HEK293 (cell line): ENCODE measurements around the gene NAT14.
A peak's percentile ranks its signal among the peaks of the same experiment; 100 is the strongest.

Source experiments
- BCL11A ChIP-seq: fragments of 450-650 bp; formaldehyde crosslinking; IDR thresholded peaks from 2 replicates; pipeline ENCODE4 v1.5.1; 2016; ENCODE audit warnings: low read depth, missing biosample characterization, missing genetic modification characterization
- KLF16 ChIP-seq: fragments of 450-650 bp; formaldehyde crosslinking; IDR thresholded peaks from 2 replicates; pipeline ENCODE4 v1.5.1; 2017; ENCODE audit warnings: missing biosample characterization, missing genetic modification characterization
- OVOL3 ChIP-seq: fragments of 450-650 bp; formaldehyde crosslinking; IDR thresholded peaks from 2 replicates; pipeline ENCODE4 v1.5.1; 2016; ENCODE audit warnings: missing biosample characterization, missing genetic modification characterization
- ZBTB48 ChIP-seq: fragments of 450-650 bp; formaldehyde crosslinking; IDR thresholded peaks from 2 replicates; pipeline ENCODE4 v1.5.1; 2016; ENCODE audit warnings: missing biosample characterization, missing genetic modification characterization
- ZFP37 ChIP-seq: fragments of 450-650 bp; formaldehyde crosslinking; IDR thresholded peaks from 2 replicates; pipeline ENCODE4 v1.5.1; 2016; ENCODE audit warnings: missing biosample characterization, missing genetic modification characterization
- ZNF132 ChIP-seq: fragments of 450-650 bp; formaldehyde crosslinking; IDR thresholded peaks from 2 replicates; pipeline ENCODE4 v1.5.1; 2017; ENCODE audit warnings: missing biosample characterization, missing genetic modification characterization, borderline replicate concordance
- ZNF16 ChIP-seq: fragments of 450-650 bp; formaldehyde crosslinking; IDR thresholded peaks from 2 replicates; pipeline ENCODE4 v1.5.1; 2016; ENCODE audit warnings: low read depth, missing biosample characterization, missing genetic modification characterization
- ZNF169 ChIP-seq: fragments of 450-650 bp; formaldehyde crosslinking; IDR thresholded peaks from 2 replicates; pipeline ENCODE4 v1.5.1; 2016; ENCODE audit warnings: missing biosample characterization, missing genetic modification characterization
- ZNF175 ChIP-seq: fragments of 450-650 bp; formaldehyde crosslinking; IDR thresholded peaks from 2 replicates; pipeline ENCODE4 v1.5.1; 2016; ENCODE audit warnings: missing biosample characterization, missing genetic modification characterization
- ZNF221 ChIP-seq: fragments of 450-650 bp; formaldehyde crosslinking; IDR thresholded peaks from 2 replicates; pipeline ENCODE4 v1.5.1; 2017; ENCODE audit warnings: missing biosample characterization, missing genetic modification characterization, borderline replicate concordance
- ZNF223 ChIP-seq: fragments of 450-650 bp; formaldehyde crosslinking; IDR thresholded peaks from 2 replicates; pipeline ENCODE4 v1.5.1; 2016; ENCODE audit warnings: missing biosample characterization, missing genetic modification characterization
- ZNF239 ChIP-seq: fragments of 450-650 bp; formaldehyde crosslinking; IDR thresholded peaks from 2 replicates; pipeline ENCODE4 v1.5.1; 2016; ENCODE audit warnings: missing biosample characterization, missing genetic modification characterization
- ZNF426 ChIP-seq: fragments of 450-650 bp; formaldehyde crosslinking; IDR thresholded peaks from 2 replicates; pipeline ENCODE4 v1.5.1; 2017; ENCODE audit warnings: missing biosample characterization, missing genetic modification characterization, mild to moderate bottlenecking, inconsistent platforms, moderate library complexity
- ZNF433 ChIP-seq: fragments of 450-650 bp; formaldehyde crosslinking; IDR thresholded peaks from 2 replicates; pipeline ENCODE4 v1.5.1; 2016; ENCODE audit warnings: missing biosample characterization, missing genetic modification characterization, low read depth
- ZNF48 ChIP-seq: fragments of 450-650 bp; formaldehyde crosslinking; IDR thresholded peaks from 2 replicates; pipeline ENCODE4 v1.5.1; 2016; ENCODE audit warnings: missing biosample characterization, missing genetic modification characterization
- ZNF558 ChIP-seq: fragments of 450-650 bp; formaldehyde crosslinking; IDR thresholded peaks from 2 replicates; pipeline ENCODE4 v1.5.1; 2016; ENCODE audit warnings: missing biosample characterization, missing genetic modification characterization
- ZNF560 ChIP-seq: fragments of 450-650 bp; formaldehyde crosslinking; IDR thresholded peaks from 2 replicates; pipeline ENCODE4 v1.5.1; 2017; ENCODE audit warnings: missing biosample characterization, missing genetic modification characterization, borderline replicate concordance
- ZNF624 ChIP-seq: fragments of 450-650 bp; formaldehyde crosslinking; IDR thresholded peaks from 2 replicates; pipeline ENCODE4 v1.5.1; 2017; ENCODE audit warnings: missing biosample characterization, missing genetic modification characterization
- ZNF660 ChIP-seq: fragments of 450-650 bp; IDR thresholded peaks from 2 replicates; pipeline ENCODE4 v1.5.1; 2018; ENCODE audit warnings: missing biosample characterization, mild to moderate bottlenecking, missing genetic modification characterization
- ZNF776 ChIP-seq: fragments of 450-650 bp; formaldehyde crosslinking; IDR thresholded peaks from 2 replicates; pipeline ENCODE4 v1.5.0; 2017; ENCODE audit warnings: missing biosample characterization, missing genetic modification characterization, borderline replicate concordance
- ZSCAN23 ChIP-seq: fragments of 450-650 bp; formaldehyde crosslinking; IDR thresholded peaks from 2 replicates; pipeline ENCODE4 v1.5.1; 2016; ENCODE audit warnings: missing biosample characterization, missing genetic modification characterization
- TF ChIP-seq, protein P1 (sequence below): fragments of 450-650 bp; formaldehyde crosslinking; IDR thresholded peaks from 2 replicates; pipeline ENCODE4 v1.5.1; 2016; ENCODE audit warnings: missing biosample characterization, missing genetic modification characterization
- TF ChIP-seq, protein P2 (sequence below): fragments of 450-650 bp; formaldehyde crosslinking; IDR thresholded peaks from 2 replicates; pipeline ENCODE4 v1.5.1; 2017; ENCODE audit warnings: missing biosample characterization, missing genetic modification characterization
- TF ChIP-seq, protein P3 (sequence below): fragments of 450-650 bp; formaldehyde crosslinking; IDR thresholded peaks from 2 replicates; pipeline ENCODE4 v1.5.1; 2016; ENCODE audit warnings: missing biosample characterization, missing genetic modification characterization
- TF ChIP-seq, protein P4 (sequence below): fragments of 450-650 bp; formaldehyde crosslinking; IDR thresholded peaks from 2 replicates; pipeline ENCODE4 v1.5.1; 2016; ENCODE audit warnings: missing biosample characterization, missing genetic modification characterization, borderline replicate concordance
- TF ChIP-seq, protein P5 (sequence below): fragments of 450-650 bp; formaldehyde crosslinking; conservative IDR thresholded peaks from 2 replicates; pipeline ENCODE4 v1.5.1; 2016; ENCODE audit warnings: low read depth, missing biosample characterization, missing genetic modification characterization

Gene NAT14

DNA sequence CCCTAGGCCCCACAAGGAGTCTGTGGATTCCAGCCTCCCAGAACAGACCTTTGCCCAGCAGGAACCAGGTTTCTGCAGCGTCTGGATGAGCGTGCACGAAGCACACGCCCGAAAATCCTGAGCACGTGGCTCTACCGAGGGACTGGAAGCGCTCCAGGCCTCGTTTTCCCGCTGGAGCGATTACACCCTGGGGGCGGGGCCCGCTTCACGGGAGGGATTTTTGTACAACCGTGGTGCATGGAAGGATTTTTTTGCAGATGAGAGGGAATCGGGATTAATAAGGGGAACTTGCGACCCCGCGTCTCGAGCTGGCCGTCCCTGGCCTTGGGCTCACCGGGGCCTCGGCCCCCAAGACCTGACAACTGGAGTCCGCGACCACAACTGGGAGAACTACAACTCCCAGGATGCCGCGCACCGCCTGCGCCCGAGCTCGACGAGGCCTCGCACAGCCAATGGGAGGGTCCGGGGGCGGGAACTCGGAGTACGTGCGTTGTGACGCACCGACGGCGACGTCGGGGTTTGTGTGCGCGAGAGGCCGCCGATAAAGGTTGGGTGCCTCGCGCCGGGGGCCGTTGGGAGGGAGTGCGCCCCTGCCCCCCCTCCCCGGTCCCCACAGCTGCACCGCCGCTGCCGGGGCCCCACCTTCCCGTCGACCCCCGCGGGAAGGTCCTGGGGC lies 8.8 kb upstream of the NAT14 start, which contains the start of gene ZNF628 (continued):
- no peak for TF ChIP-seq ZNF426 (tag by site-specific recombination)
- no peak for TF ChIP-seq ZNF624 (tag by site-specific recombination)
- TF ChIP-seq, protein P1, sequence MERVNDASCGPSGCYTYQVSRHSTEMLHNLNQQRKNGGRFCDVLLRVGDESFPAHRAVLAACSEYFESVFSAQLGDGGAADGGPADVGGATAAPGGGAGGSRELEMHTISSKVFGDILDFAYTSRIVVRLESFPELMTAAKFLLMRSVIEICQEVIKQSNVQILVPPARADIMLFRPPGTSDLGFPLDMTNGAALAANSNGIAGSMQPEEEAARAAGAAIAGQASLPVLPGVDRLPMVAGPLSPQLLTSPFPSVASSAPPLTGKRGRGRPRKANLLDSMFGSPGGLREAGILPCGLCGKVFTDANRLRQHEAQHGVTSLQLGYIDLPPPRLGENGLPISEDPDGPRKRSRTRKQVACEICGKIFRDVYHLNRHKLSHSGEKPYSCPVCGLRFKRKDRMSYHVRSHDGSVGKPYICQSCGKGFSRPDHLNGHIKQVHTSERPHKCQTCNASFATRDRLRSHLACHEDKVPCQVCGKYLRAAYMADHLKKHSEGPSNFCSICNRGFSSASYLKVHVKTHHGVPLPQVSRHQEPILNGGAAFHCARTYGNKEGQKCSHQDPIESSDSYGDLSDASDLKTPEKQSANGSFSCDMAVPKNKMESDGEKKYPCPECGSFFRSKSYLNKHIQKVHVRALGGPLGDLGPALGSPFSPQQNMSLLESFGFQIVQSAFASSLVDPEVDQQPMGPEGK (tag by site-specific recombination): peak; percentile 95
- no peak for TF ChIP-seq BCL11A (tag by site-specific recombination)
- TF ChIP-seq ZNF48: no peak
- TF ChIP-seq ZFP37 (tag by site-specific recombination): peak; percentile 61; the same call in 1 of the 2 replicates
- TF ChIP-seq KLF16 (tag by site-specific recombination): peak; percentile 87
- TF ChIP-seq ZNF660 (tag by site-specific recombination): peak; percentile 76; the same call in 1 of the 2 replicates
- TF ChIP-seq ZNF223 (tag by site-specific recombination): no peak
- TF ChIP-seq, protein P2, sequence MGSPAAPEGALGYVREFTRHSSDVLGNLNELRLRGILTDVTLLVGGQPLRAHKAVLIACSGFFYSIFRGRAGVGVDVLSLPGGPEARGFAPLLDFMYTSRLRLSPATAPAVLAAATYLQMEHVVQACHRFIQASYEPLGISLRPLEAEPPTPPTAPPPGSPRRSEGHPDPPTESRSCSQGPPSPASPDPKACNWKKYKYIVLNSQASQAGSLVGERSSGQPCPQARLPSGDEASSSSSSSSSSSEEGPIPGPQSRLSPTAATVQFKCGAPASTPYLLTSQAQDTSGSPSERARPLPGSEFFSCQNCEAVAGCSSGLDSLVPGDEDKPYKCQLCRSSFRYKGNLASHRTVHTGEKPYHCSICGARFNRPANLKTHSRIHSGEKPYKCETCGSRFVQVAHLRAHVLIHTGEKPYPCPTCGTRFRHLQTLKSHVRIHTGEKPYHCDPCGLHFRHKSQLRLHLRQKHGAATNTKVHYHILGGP (tag by site-specific recombination): no peak
- TF ChIP-seq, protein P3, sequence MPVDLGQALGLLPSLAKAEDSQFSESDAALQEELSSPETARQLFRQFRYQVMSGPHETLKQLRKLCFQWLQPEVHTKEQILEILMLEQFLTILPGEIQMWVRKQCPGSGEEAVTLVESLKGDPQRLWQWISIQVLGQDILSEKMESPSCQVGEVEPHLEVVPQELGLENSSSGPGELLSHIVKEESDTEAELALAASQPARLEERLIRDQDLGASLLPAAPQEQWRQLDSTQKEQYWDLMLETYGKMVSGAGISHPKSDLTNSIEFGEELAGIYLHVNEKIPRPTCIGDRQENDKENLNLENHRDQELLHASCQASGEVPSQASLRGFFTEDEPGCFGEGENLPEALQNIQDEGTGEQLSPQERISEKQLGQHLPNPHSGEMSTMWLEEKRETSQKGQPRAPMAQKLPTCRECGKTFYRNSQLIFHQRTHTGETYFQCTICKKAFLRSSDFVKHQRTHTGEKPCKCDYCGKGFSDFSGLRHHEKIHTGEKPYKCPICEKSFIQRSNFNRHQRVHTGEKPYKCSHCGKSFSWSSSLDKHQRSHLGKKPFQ: no peak
- TF ChIP-seq, protein P4, sequence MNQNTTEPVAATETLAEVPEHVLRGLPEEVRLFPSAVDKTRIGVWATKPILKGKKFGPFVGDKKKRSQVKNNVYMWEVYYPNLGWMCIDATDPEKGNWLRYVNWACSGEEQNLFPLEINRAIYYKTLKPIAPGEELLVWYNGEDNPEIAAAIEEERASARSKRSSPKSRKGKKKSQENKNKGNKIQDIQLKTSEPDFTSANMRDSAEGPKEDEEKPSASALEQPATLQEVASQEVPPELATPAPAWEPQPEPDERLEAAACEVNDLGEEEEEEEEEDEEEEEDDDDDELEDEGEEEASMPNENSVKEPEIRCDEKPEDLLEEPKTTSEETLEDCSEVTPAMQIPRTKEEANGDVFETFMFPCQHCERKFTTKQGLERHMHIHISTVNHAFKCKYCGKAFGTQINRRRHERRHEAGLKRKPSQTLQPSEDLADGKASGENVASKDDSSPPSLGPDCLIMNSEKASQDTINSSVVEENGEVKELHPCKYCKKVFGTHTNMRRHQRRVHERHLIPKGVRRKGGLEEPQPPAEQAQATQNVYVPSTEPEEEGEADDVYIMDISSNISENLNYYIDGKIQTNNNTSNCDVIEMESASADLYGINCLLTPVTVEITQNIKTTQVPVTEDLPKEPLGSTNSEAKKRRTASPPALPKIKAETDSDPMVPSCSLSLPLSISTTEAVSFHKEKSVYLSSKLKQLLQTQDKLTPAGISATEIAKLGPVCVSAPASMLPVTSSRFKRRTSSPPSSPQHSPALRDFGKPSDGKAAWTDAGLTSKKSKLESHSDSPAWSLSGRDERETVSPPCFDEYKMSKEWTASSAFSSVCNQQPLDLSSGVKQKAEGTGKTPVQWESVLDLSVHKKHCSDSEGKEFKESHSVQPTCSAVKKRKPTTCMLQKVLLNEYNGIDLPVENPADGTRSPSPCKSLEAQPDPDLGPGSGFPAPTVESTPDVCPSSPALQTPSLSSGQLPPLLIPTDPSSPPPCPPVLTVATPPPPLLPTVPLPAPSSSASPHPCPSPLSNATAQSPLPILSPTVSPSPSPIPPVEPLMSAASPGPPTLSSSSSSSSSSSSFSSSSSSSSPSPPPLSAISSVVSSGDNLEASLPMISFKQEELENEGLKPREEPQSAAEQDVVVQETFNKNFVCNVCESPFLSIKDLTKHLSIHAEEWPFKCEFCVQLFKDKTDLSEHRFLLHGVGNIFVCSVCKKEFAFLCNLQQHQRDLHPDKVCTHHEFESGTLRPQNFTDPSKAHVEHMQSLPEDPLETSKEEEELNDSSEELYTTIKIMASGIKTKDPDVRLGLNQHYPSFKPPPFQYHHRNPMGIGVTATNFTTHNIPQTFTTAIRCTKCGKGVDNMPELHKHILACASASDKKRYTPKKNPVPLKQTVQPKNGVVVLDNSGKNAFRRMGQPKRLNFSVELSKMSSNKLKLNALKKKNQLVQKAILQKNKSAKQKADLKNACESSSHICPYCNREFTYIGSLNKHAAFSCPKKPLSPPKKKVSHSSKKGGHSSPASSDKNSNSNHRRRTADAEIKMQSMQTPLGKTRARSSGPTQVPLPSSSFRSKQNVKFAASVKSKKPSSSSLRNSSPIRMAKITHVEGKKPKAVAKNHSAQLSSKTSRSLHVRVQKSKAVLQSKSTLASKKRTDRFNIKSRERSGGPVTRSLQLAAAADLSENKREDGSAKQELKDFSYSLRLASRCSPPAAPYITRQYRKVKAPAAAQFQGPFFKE (tag by site-specific recombination): no peak
- TF ChIP-seq OVOL3: no peak
- no peak for TF ChIP-seq ZNF433
- no peak for TF ChIP-seq ZNF558
- TF ChIP-seq ZNF221 (tag by site-specific recombination): no peak
- no peak for TF ChIP-seq ZBTB48 (tag by site-specific recombination)
- TF ChIP-seq ZNF239 (tag by site-specific recombination): no peak
- no peak for TF ChIP-seq ZSCAN23 (tag by site-specific recombination)
- no peak for TF ChIP-seq ZNF560 (tag by site-specific recombination)
- TF ChIP-seq, protein P5, sequence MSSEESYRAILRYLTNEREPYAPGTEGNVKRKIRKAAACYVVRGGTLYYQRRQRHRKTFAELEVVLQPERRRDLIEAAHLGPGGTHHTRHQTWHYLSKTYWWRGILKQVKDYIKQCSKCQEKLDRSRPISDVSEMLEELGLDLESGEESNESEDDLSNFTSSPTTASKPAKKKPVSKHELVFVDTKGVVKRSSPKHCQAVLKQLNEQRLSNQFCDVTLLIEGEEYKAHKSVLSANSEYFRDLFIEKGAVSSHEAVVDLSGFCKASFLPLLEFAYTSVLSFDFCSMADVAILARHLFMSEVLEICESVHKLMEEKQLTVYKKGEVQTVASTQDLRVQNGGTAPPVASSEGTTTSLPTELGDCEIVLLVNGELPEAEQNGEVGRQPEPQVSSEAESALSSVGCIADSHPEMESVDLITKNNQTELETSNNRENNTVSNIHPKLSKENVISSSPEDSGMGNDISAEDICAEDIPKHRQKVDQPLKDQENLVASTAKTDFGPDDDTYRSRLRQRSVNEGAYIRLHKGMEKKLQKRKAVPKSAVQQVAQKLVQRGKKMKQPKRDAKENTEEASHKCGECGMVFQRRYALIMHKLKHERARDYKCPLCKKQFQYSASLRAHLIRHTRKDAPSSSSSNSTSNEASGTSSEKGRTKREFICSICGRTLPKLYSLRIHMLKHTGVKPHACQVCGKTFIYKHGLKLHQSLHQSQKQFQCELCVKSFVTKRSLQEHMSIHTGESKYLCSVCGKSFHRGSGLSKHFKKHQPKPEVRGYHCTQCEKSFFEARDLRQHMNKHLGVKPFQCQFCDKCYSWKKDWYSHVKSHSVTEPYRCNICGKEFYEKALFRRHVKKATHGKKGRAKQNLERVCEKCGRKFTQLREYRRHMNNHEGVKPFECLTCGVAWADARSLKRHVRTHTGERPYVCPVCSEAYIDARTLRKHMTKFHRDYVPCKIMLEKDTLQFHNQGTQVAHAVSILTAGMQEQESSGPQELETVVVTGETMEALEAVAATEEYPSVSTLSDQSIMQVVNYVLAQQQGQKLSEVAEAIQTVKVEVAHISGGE (tag by site-specific recombination): peak; percentile 52
- no peak for TF ChIP-seq ZNF175 (tag by site-specific recombination)
- no peak for TF ChIP-seq ZNF132
- no peak for TF ChIP-seq ZNF16 (tag by site-specific recombination)
- TF ChIP-seq ZNF169 (tag by site-specific recombination): no peak
- TF ChIP-seq ZNF776 (tag by site-specific recombination): no peak
